ENCODE data around the gene IGF2R.
"Not testable (repeated sequence)": the region's sequence is repeated elsewhere in the genome, so short reads cannot be mapped to it uniquely, and the experiment has no call there.

GRCh38 chr6:160000893-160001427 lies 32.1 kb downstream of the IGF2R start:
- TF ChIP-seq, protein P1, sequence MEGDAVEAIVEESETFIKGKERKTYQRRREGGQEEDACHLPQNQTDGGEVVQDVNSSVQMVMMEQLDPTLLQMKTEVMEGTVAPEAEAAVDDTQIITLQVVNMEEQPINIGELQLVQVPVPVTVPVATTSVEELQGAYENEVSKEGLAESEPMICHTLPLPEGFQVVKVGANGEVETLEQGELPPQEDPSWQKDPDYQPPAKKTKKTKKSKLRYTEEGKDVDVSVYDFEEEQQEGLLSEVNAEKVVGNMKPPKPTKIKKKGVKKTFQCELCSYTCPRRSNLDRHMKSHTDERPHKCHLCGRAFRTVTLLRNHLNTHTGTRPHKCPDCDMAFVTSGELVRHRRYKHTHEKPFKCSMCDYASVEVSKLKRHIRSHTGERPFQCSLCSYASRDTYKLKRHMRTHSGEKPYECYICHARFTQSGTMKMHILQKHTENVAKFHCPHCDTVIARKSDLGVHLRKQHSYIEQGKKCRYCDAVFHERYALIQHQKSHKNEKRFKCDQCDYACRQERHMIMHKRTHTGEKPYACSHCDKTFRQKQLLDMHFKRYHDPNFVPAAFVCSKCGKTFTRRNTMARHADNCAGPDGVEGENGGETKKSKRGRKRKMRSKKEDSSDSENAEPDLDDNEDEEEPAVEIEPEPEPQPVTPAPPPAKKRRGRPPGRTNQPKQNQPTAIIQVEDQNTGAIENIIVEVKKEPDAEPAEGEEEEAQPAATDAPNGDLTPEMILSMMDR (IDR thresholded peaks at IDR 0.05): not testable (repeated sequence)
- TF ChIP-seq POLR2A (IDR thresholded peaks at IDR 0.05); POLR2AphosphoS5 (IDR thresholded peaks at IDR 0.05); EP300 (IDR thresholded peaks at IDR 0.05; ENCODE audit: low read depth): not testable (repeated sequence)
